ENCODE measurements around the gene VPS37C. TPM values are rescaled to one million over a fixed set of nuclear protein-coding genes. Genes with fewer than 3 reads are reported as not detected.

The VPS37C gene
- total RNA-seq, 1 experiment from 2014 or later: 24.0 TPM

GRCh38 chr11:61172356-61172755, 11.1 kb upstream of the VPS37C start:
- Histone ChIP-seq H3K27ac (ENCODE audit: low read length) (no peak overlapping the region), H3K27me3 (ENCODE audit: control insufficient read depth, insufficient read depth, low read length) (peaks cover 4% of the 10 kb centered on the region), H3K36me3 (ENCODE audit: control insufficient read depth, insufficient read depth, low read length) (no peaks in the 10 kb centered on the region), H3K4me3 (ENCODE audit: low read depth in 2 of 2, low read length in 2 of 2) (no peak overlapping the region), H3K4me1 (ENCODE audit: control insufficient read depth, insufficient read depth, low read length) (no peaks in the 10 kb centered on the region; the same call in 1 of the 2 replicates), H3K9me3 (ENCODE audit: control insufficient read depth, insufficient read depth, low read depth, low read length) (no peaks in the 10 kb centered on the region)
- in situ Hi-C loops (cut with HindIII; ENCODE audit: low pct_unique_long_range_greater_than_20kb, low sequenced_read_pairs) (no loop called here), intact Hi-C loops (cut with micrococcal nuclease; ENCODE audit: unreplicated experiment) (no loop called here)
- no peak for TF ChIP-seq SIN3A (IDR thresholded peaks at IDR 0.05; ENCODE audit: borderline replicate concordance, insufficient read depth, low read depth, low read length)
- TF ChIP-seq POLR2AphosphoS5 (IDR thresholded peaks at IDR 0.05; ENCODE audit: low read depth, low read length): no peak
- no peak for TF ChIP-seq CTCF (IDR thresholded peaks at IDR 0.05)
- TF ChIP-seq REST (IDR thresholded peaks at IDR 0.05; ENCODE audit: insufficient read depth in 1 of 2, low read depth in 2 of 2, low read length in 1 of 2): no peak
- TF ChIP-seq TCF7L2 (IDR thresholded peaks at IDR 0.05; ENCODE audit: low read depth, low read length): no peak
- POLR2A ChIA-PET: no interaction called here
- CTCF ChIA-PET: no interaction called here
- no TSS peak for BruUV-seq (replicated peaks)
- DNase-seq (ENCODE audit: low read depth, low spot score) (no peak), ATAC-seq (no peak)

- no TSS peak for BruUV-seq (replicated peaks)
- TF ChIP-seq TCF7L2 (IDR thresholded peaks at IDR 0.05; ENCODE audit: low read depth, low read length): no peak
- intact Hi-C loops (cut with micrococcal nuclease; ENCODE audit: unreplicated experiment): no loop called here
- Histone ChIP-seq H3K4me1 (ENCODE audit: control insufficient read depth, insufficient read depth, low read length) (no peaks in the 10 kb centered on the region; the same call in 1 of the 2 replicates), H3K4me3 (ENCODE audit: low read depth in 2 of 2, low read length in 2 of 2) (no peak overlapping the region), H3K36me3 (ENCODE audit: control insufficient read depth, insufficient read depth, low read length) (no peaks in the 10 kb centered on the region), H3K27me3 (ENCODE audit: control insufficient read depth, insufficient read depth, low read length) (peaks cover 4% of the 10 kb centered on the region), H3K27ac (ENCODE audit: low read length) (no peak overlapping the region), H3K9me3 (ENCODE audit: control insufficient read depth, insufficient read depth, low read depth, low read length) (no peaks in the 10 kb centered on the region)
- ATAC-seq (no peak), DNase-seq (ENCODE audit: low read depth, low spot score) (no peak)
- POLR2A ChIA-PET: no interaction called here
- in situ Hi-C loops (cut with HindIII; ENCODE audit: low pct_unique_long_range_greater_than_20kb, low sequenced_read_pairs): no loop called here
- CTCF ChIA-PET: no interaction called here
These were observed 10.7 kb upstream of the VPS37C start for GRCh38 chr11:61171907-61172306.

- intact Hi-C loops (cut with micrococcal nuclease; ENCODE audit: unreplicated experiment) (no loop called here), in situ Hi-C loops (cut with HindIII; ENCODE audit: low pct_unique_long_range_greater_than_20kb, low sequenced_read_pairs) (no loop called here)
- Histone ChIP-seq H3K36me3 (ENCODE audit: control insufficient read depth, insufficient read depth, low read length) (no peaks in the 10 kb centered on the region), H3K4me3 (ENCODE audit: low read depth in 2 of 2, low read length in 2 of 2) (no peak overlapping the region), H3K9me3 (ENCODE audit: control insufficient read depth, insufficient read depth, low read depth, low read length) (no peaks in the 10 kb centered on the region), H3K27me3 (ENCODE audit: control insufficient read depth, insufficient read depth, low read length) (peaks cover 2% of the 10 kb centered on the region), H3K4me1 (ENCODE audit: control insufficient read depth, insufficient read depth, low read length) (no peaks in the 10 kb centered on the region; the same call in 1 of the 2 replicates), H3K27ac (ENCODE audit: low read length) (no peak overlapping the region)
- TF ChIP-seq SIN3A (IDR thresholded peaks at IDR 0.05; ENCODE audit: borderline replicate concordance, insufficient read depth, low read depth, low read length): no peak
- no peak for TF ChIP-seq TCF7L2 (IDR thresholded peaks at IDR 0.05; ENCODE audit: low read depth, low read length)
- TF ChIP-seq POLR2AphosphoS5 (IDR thresholded peaks at IDR 0.05; ENCODE audit: low read depth, low read length): no peak
- TF ChIP-seq CTCF (IDR thresholded peaks at IDR 0.05): no peak
- TF ChIP-seq REST (IDR thresholded peaks at IDR 0.05; ENCODE audit: insufficient read depth in 1 of 2, low read depth in 2 of 2, low read length in 1 of 2): no peak
- ATAC-seq: no peak
- no peak for DNase-seq (ENCODE audit: low read depth, low spot score)
- CTCF ChIA-PET: interaction anchor here (0.6 kb wide), 1 partner anchor 271 kb away, joined by 3 read pairs; no protein-coding TSS in a partner anchor
- no TSS peak for BruUV-seq (replicated peaks)
- POLR2A ChIA-PET: no interaction called here
These were observed 9.3 kb upstream of the VPS37C start for GRCh38 chr11:61170566-61170965.
